Mesenchymal stem cell (in vitro differentiated cells and primary cell): ENCODE data around the gene TAAR6.

Experiments used
- DNase-seq: peaks from one replicate; pipeline ENCODE4 v3.0.0-alpha.2; 2013
- H2AFZ ChIP-seq: one replicate; pipeline ENCODE4 v1.6.1; 2013; ENCODE audit warnings: low read depth, mild to moderate bottlenecking, control low read depth, inconsistent platforms, low read length, moderate library complexity
- H2AK5ac ChIP-seq: 2 replicates; pipeline ENCODE4 v1.6.1; 2013; ENCODE audit warnings: low read length, moderate library complexity, mild to moderate bottlenecking, inconsistent platforms; ENCODE audit not compliant: severe bottlenecking
- H2BK120ac ChIP-seq: one replicate; pipeline ENCODE4 v1.6.1; 2013; ENCODE audit warnings: low read depth, mild to moderate bottlenecking, inconsistent platforms, low read length, moderate library complexity
- H2BK12ac ChIP-seq, 2 experiments: one replicate each; pipeline ENCODE4 v1.6.1; 2013; ENCODE audit warnings: inconsistent platforms in 2 of 2, low read length in 2 of 2, mild to moderate bottlenecking in 2 of 2, moderate library complexity in 2 of 2, control low read depth in 1 of 2
- H2BK15ac ChIP-seq: one replicate; pipeline ENCODE4 v1.6.1; 2013; ENCODE audit warnings: mild to moderate bottlenecking, low read depth, inconsistent platforms; ENCODE audit not compliant: poor library complexity, severe bottlenecking
- H2BK5ac ChIP-seq: 2 replicates; pipeline ENCODE4 v1.6.1; 2013; ENCODE audit warnings: low read depth, mild to moderate bottlenecking, low read length, control low read depth, inconsistent platforms; ENCODE audit not compliant: poor library complexity, severe bottlenecking
- H3K14ac ChIP-seq, 2 experiments: one replicate each; pipeline ENCODE4 v1.6.1; 2013; ENCODE audit warnings: inconsistent platforms in 2 of 2, low read length in 2 of 2, control low read depth in 1 of 2, mild to moderate bottlenecking in 1 of 2, moderate library complexity in 1 of 2
- H3K18ac ChIP-seq, 2 experiments: one replicate each; pipeline ENCODE4 v1.6.1; 2013; ENCODE audit warnings: inconsistent platforms in 2 of 2, low read length in 2 of 2, control low read depth in 1 of 2, low read depth in 1 of 2, mild to moderate bottlenecking in 1 of 2
- H3K23ac ChIP-seq, 2 experiments: one replicate each; pipeline ENCODE4 v1.6.1; 2013; ENCODE audit warnings: inconsistent platforms in 2 of 2, low read length in 2 of 2, mild to moderate bottlenecking in 2 of 2, moderate library complexity in 2 of 2, control low read depth in 1 of 2
- H3K27ac ChIP-seq: 2 replicates; pipeline ENCODE4 v1.5.1; 2013; ENCODE audit warnings: mild to moderate bottlenecking, moderate library complexity, low read length, control low read depth, inconsistent platforms; ENCODE audit not compliant: poor library complexity, severe bottlenecking
- H3K27me3 ChIP-seq, 2 experiments: 2 replicates each; pipeline versions ENCODE4 v1.6.1 to v1.7.0; 2013; ENCODE audit warnings: low read length in 2 of 2, mild to moderate bottlenecking in 2 of 2, moderate library complexity in 2 of 2, control low read depth in 1 of 2, inconsistent platforms in 1 of 2; ENCODE audit not compliant: control insufficient read depth in 1 of 2, insufficient read depth in 1 of 2
- H3K36me3 ChIP-seq, 2 experiments: 2 replicates each; pipeline versions ENCODE4 v1.6.1 to v1.7.0; 2013; ENCODE audit warnings: low read length in 2 of 2, control low read depth in 1 of 2, inconsistent platforms in 1 of 2, low read depth in 1 of 2, mild to moderate bottlenecking in 1 of 2; ENCODE audit not compliant: insufficient read depth in 2 of 2, control insufficient read depth in 1 of 2
- H3K4ac ChIP-seq, 2 experiments: one replicate each; pipeline ENCODE4 v1.6.1; 2013; ENCODE audit warnings: inconsistent platforms in 2 of 2, low read length in 2 of 2, mild to moderate bottlenecking in 2 of 2, moderate library complexity in 2 of 2, control low read depth in 1 of 2, low read depth in 1 of 2
- H3K4me1 ChIP-seq: 2 replicates; pipeline ENCODE4 v1.6.1; 2013; ENCODE audit warnings: low read depth, low read length, control low read depth; ENCODE audit not compliant: control insufficient read depth, insufficient read depth
- H3K4me2 ChIP-seq: 2 replicates; pipeline ENCODE4 v1.6.1; 2013; ENCODE audit warnings: low read length, mild to moderate bottlenecking, inconsistent platforms; ENCODE audit not compliant: poor library complexity, severe bottlenecking
- H3K4me3 ChIP-seq, 2 experiments: 2 replicates each; pipeline versions ENCODE4 v1.5.1 to v1.7.0; 2013; ENCODE audit warnings: low read length in 2 of 2, mild to moderate bottlenecking in 2 of 2, control low read depth in 1 of 2, low read depth in 1 of 2; ENCODE audit not compliant: insufficient read depth in 1 of 2
- H3K79me1 ChIP-seq: replicated peaks from 2 replicates; pipeline ENCODE4 v1.6.1; 2013; ENCODE audit warnings: mild to moderate bottlenecking, control low read depth, low read length, inconsistent platforms; ENCODE audit not compliant: poor library complexity, severe bottlenecking
- H3K9ac ChIP-seq: 2 replicates; pipeline ENCODE4 v1.7.0; 2013; ENCODE audit warnings: mild to moderate bottlenecking, low read length, moderate library complexity
- H3K9me3 ChIP-seq: 2 replicates; pipeline ENCODE4 v1.7.0; 2013; ENCODE audit warnings: mild to moderate bottlenecking, low read length; ENCODE audit not compliant: control insufficient read depth
- H4K8ac ChIP-seq: one replicate; pipeline ENCODE4 v1.6.1; 2013; ENCODE audit warnings: inconsistent platforms, mild to moderate bottlenecking, low read length, moderate library complexity
- H4K91ac ChIP-seq: one replicate; pipeline ENCODE4 v1.6.1; 2013; ENCODE audit warnings: mild to moderate bottlenecking, low read length, inconsistent platforms
- WGBS: methylation state at CpG from one replicate; pipeline ENCODE4 v1.1.7; 2013; ENCODE audit warnings: mixed read lengths; 5-methylcytosine and 5-hydroxymethylcytosine counted together

TAAR6 gene

DNA sequence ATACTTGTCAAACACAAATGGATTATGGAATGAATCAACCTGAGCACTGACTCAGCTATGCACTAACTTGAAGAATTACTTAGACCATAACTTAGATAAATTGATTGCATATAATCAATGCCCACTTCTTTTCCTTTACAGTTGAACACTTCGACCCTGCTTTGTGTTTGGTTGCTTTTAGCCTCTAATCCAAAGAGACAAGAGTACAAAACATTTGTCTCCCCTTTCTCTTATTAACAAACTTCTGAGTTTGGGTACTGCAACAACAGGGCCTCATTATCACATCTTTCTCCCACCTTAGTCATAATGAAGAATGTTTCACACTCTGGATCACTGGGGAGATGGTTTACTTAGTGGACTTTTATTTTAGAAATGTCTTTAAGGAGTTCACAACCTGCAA is 2.6 kb upstream of the TAAR6 start:
- H2AFZ ChIP-seq = no peak overlapping the region
- no peaks in the 10 kb centered on the region for H3K9me3 ChIP-seq
- no peak for DNase-seq
- H2BK120ac ChIP-seq = no peak overlapping the region
- no peak overlapping the region for H2AK5ac ChIP-seq
- H3K9ac ChIP-seq = no peak overlapping the region
- H3K23ac ChIP-seq = no peak overlapping the region
- H3K36me3 ChIP-seq = no peaks in the 10 kb centered on the region
- no peak overlapping the region for H3K4me2 ChIP-seq
- H3K18ac ChIP-seq = no peak overlapping the region
- no peaks in the 10 kb centered on the region for H3K79me1 ChIP-seq
- no peak overlapping the region for H3K4ac ChIP-seq
- no peak overlapping the region for H2BK5ac ChIP-seq
- no peak overlapping the region for H2BK15ac ChIP-seq
- no peak overlapping the region for H3K14ac ChIP-seq
- peaks cover 7 to 43% of the 10 kb centered on the region in 2 experiments for H3K27me3 ChIP-seq
- no peak overlapping the region for H3K27ac ChIP-seq
- H4K8ac ChIP-seq = no peak overlapping the region
- no peaks in the 10 kb centered on the region for H3K4me1 ChIP-seq
- no peak overlapping the region for H2BK12ac ChIP-seq
- no peak overlapping the region for H3K4me3 ChIP-seq
- 85% methylated on average over 1 of the region's 1 CpG for WGBS
- H4K91ac ChIP-seq = no peak overlapping the region

DNA sequence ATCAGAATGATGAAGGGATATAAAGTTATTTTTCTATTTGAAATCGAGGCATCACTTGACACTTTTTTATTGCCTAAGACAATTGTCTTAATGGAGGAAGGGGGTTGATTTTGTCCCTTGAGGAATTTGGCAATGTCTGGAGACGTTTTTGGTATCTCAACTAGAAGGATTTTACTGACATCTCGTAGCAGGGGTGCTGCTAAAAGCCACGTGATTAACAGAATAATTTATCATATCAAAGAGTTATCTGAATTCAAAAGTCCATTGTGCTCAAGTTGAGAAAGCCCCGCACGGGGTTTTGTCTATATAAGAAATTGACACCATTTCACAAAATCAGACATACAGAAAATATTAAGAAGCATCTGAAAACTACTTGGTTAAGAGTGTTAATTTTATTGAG is 1.5 kb upstream of the TAAR6 start:
- H2AK5ac ChIP-seq = no peak overlapping the region
- H3K27ac ChIP-seq = no peak overlapping the region
- H2BK120ac ChIP-seq = no peak overlapping the region
- H3K4me2 ChIP-seq = no peak overlapping the region
- H2BK15ac ChIP-seq = no peak overlapping the region
- H3K27me3 ChIP-seq = peaks cover 6 to 33% of the 10 kb centered on the region in 2 experiments
- no peak overlapping the region for H3K14ac ChIP-seq
- no peak overlapping the region for H3K9ac ChIP-seq
- no peak overlapping the region for H2AFZ ChIP-seq
- no peaks in the 10 kb centered on the region for H3K79me1 ChIP-seq
- H3K4me1 ChIP-seq = no peaks in the 10 kb centered on the region
- H2BK5ac ChIP-seq = no peak overlapping the region
- H3K18ac ChIP-seq = no peak overlapping the region
- no peak overlapping the region for H2BK12ac ChIP-seq
- H4K91ac ChIP-seq = no peak overlapping the region
- H3K4ac ChIP-seq = no peak overlapping the region
- H3K4me3 ChIP-seq = no peak overlapping the region
- H3K23ac ChIP-seq = no peak overlapping the region
- H3K9me3 ChIP-seq = no peaks in the 10 kb centered on the region
- H4K8ac ChIP-seq = no peak overlapping the region
- no peaks in the 10 kb centered on the region for H3K36me3 ChIP-seq
- no peak for DNase-seq
- 100% methylated on average over 1 of the region's 6 CpGs for WGBS

DNA sequence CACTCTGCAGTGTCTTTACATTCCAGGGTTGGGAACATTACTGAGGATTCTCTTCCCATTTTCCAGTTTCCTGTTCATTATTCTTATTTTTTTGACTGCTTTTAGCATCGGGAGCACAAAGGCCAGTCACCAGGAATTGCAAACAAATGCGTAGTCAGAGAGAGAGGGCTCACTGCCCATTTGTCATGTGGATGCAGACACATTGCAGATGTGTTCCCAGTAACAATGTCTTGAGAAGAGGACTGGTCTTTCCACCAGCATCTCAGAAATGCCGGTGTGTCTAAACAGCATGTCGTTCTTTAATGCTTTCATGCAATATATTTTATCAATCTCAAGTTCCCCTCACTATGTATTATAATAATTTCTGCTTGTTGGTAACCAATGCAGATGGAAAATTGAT is 952 bp upstream of the TAAR6 start:
- Histone ChIP-seq H2BK12ac (no peak overlapping the region), H2AK5ac (no peak overlapping the region), H3K4me2 (no peak overlapping the region), H3K23ac (no peak overlapping the region), H3K9me3 (no peaks in the 10 kb centered on the region), H3K36me3 (no peaks in the 10 kb centered on the region), H4K8ac (no peak overlapping the region), H3K4me3 (no peak overlapping the region), H2BK5ac (no peak overlapping the region), H3K4me1 (no peaks in the 10 kb centered on the region), H2BK15ac (no peak overlapping the region), H4K91ac (no peak overlapping the region), H2AFZ (no peak overlapping the region), H3K4ac (no peak overlapping the region), H3K27me3 (peaks cover 4 to 30% of the 10 kb centered on the region in 2 experiments), H3K18ac (no peak overlapping the region), H3K27ac (no peak overlapping the region), H3K14ac (no peak overlapping the region), H3K9ac (no peak overlapping the region), H3K79me1 (no peaks in the 10 kb centered on the region), H2BK120ac (no peak overlapping the region)
- 23% methylated on average over 2 of the region's 4 CpGs for WGBS
- no peak for DNase-seq

DNA sequence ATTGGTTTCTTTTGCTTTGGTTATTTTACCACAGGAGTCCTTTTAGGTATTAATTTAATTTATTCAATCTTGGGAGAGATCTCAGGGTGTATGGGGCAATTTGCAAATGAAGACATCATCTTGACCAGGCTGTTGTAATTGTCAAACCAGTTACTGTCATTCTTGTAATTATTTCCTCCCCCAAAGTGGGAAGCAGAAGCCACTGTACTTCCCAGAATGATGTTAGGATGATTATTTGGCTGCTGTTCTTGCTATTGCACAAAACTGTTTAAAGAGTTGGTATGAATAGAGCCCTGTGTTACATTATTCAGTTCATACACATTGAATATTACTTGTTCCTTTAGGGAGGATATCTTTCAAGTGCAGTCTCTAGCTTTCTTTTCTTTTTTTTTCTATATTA is 1.7 kb downstream of the TAAR6 start:
- no peak overlapping the region for H3K14ac ChIP-seq
- no peak overlapping the region for H2BK5ac ChIP-seq
- H4K91ac ChIP-seq = no peak overlapping the region
- no peak overlapping the region for H3K4ac ChIP-seq
- no peak overlapping the region for H3K4me2 ChIP-seq
- no peak overlapping the region for H2BK12ac ChIP-seq
- H3K23ac ChIP-seq = no peak overlapping the region
- no peak for DNase-seq
- no peak overlapping the region for H2BK15ac ChIP-seq
- no peaks in the 10 kb centered on the region for H3K4me1 ChIP-seq
- H3K9ac ChIP-seq = no peak overlapping the region
- no peak overlapping the region for H3K27ac ChIP-seq
- no peaks in the 10 kb centered on the region for H3K79me1 ChIP-seq
- H3K18ac ChIP-seq = no peak overlapping the region
- peaks cover 4 to 27% of the 10 kb centered on the region in 2 experiments for H3K27me3 ChIP-seq
- H3K4me3 ChIP-seq = no peak overlapping the region
- no peaks in the 10 kb centered on the region for H3K9me3 ChIP-seq
- no peak overlapping the region for H2BK120ac ChIP-seq
- no peaks in the 10 kb centered on the region for H3K36me3 ChIP-seq
- no peak overlapping the region for H2AK5ac ChIP-seq
- H4K8ac ChIP-seq = no peak overlapping the region
- no peak overlapping the region for H2AFZ ChIP-seq
